GM12878 (cell line): Measurements from ENCODE around the gene ST3GAL5. TPM values are rescaled to one million over a fixed set of nuclear protein-coding genes. Genes with fewer than 3 reads are reported as not detected.
A peak's percentile ranks its signal among the peaks of the same experiment; 100 is the strongest.

Source experiments
- ATAC-seq: fragments of 200-7000 bp; cut with Tn5 transposase; 3 replicates; pipeline ENCODE4 v1.9.1; 2020; ENCODE audit warnings: mild to moderate bottlenecking, moderate library complexity
- Bru-seq: library from RNA; stranded (reverse); fragments of 400-500 nt; gene quantifications from one replicate; lab custom pipeline; 2021; lab: Mats Ljungman, UMichigan
- BruChase-seq, 2 experiments: library from RNA; stranded (reverse); fragments of 400-500 nt; gene quantifications; one replicate each; lab custom pipeline; 2021; lab: Mats Ljungman, UMichigan
- BruUV-seq: library from RNA; stranded (reverse); fragments of 400-500 nt; replicated peaks from 2 replicates; lab custom pipeline; 2021; lab: Mats Ljungman, UMichigan
- CTCF ChIA-PET: fragments of 300-600 bp; sonication (Branson Sonifier 250); formaldehyde crosslinking; extraction: SDS; loops from one replicate; lab custom pipeline; 2021; ENCODE audit warnings: inconsistent platforms; lab: Yijun Ruan, JAX
- POLR2A ChIA-PET: fragments of 350-600 bp; formaldehyde crosslinking; extraction: SDS; loops from one replicate; lab custom pipeline; 2021; ENCODE audit warnings: inconsistent platforms; lab: Charles Lee
- RAD21 ChIA-PET: fragments of 300-600 bp; sonication (Branson Sonifier 250); formaldehyde crosslinking; loops from one replicate; lab custom pipeline; 2023; ENCODE audit warnings: antibody characterized with exemption; ENCODE audit not compliant: unreplicated experiment; lab: Charles Lee
- SMC1A ChIA-PET: fragments of 300-600 bp; sonication (Branson Sonifier 250); formaldehyde crosslinking; loops from one replicate; lab custom pipeline; 2023; ENCODE audit not compliant: unreplicated experiment, uncharacterized antibody; lab: Charles Lee
- DNase-seq: peaks from one replicate; pipeline ENCODE4 v3.0.0-alpha.2; 2011; ENCODE audit warnings: low read depth, low spot score
- FAIRE-seq: peaks from 3 replicates; lab custom pipeline; 2011; peaks lifted over from hg19 to GRCh38; lab: Jason Lieb, UNC
- H2AFZ ChIP-seq: 2 replicates; pipeline ENCODE4 v1.6.0; 2011; ENCODE audit warnings: low read depth, low read length, control low read depth; ENCODE audit not compliant: control insufficient read depth
- H3K27ac ChIP-seq: 2 replicates; pipeline ENCODE4 v1.5.1; 2011; ENCODE audit warnings: control low read depth; ENCODE audit not compliant: control insufficient read depth, insufficient read depth
- H3K27me3 ChIP-seq, 2 experiments: replicated peaks in 1 of 2; 2 replicates each; pipeline versions ENCODE4 v1.6.0 to v1.6.1; 2011; ENCODE audit warnings: low read length in 1 of 2; ENCODE audit not compliant: control insufficient read depth in 2 of 2, insufficient read depth in 2 of 2
- H3K36me3 ChIP-seq, 2 experiments: 2 replicates each; pipeline ENCODE4 v1.5.1; 2011; ENCODE audit warnings: low read length in 1 of 2; ENCODE audit not compliant: control insufficient read depth in 2 of 2, insufficient read depth in 2 of 2
- H3K4me1 ChIP-seq: 2 replicates; pipeline ENCODE4 v1.6.1; 2011; ENCODE audit warnings: mild to moderate bottlenecking, low read length, moderate library complexity, mixed read lengths; ENCODE audit not compliant: control insufficient read depth, insufficient read depth
- H3K4me2 ChIP-seq: 2 replicates; pipeline ENCODE4 v1.6.0; 2011; ENCODE audit warnings: control low read depth; ENCODE audit not compliant: control insufficient read depth, insufficient read depth
- H3K4me3 ChIP-seq: fragments of 200-600 bp; sonication (generic); 2 replicates; pipeline ENCODE4 v1.5.1; 2016
- H3K79me2 ChIP-seq: 2 replicates; pipeline ENCODE4 v1.6.0; 2011; ENCODE audit warnings: low read length; ENCODE audit not compliant: control insufficient read depth, insufficient read depth
- H3K9ac ChIP-seq: 2 replicates; pipeline ENCODE4 v1.8.0; 2011; ENCODE audit warnings: low read length, control low read depth, mixed read lengths; ENCODE audit not compliant: control insufficient read depth, insufficient read depth
- H3K9me3 ChIP-seq: replicated peaks from 3 replicates; pipeline ENCODE4 v1.5.1; 2011; ENCODE audit warnings: mild to moderate bottlenecking, low read length; ENCODE audit not compliant: control insufficient read depth, insufficient read depth
- H4K20me1 ChIP-seq: 2 replicates; pipeline ENCODE4 v1.6.0; 2011; ENCODE audit not compliant: control insufficient read depth, insufficient read depth
- ATF2 ChIP-seq: IDR thresholded peaks from 2 replicates; pipeline ENCODE4 v1.6.1; 2012; ENCODE audit warnings: low read length, inconsistent platforms
- JUNB ChIP-seq: IDR thresholded peaks from 2 replicates; pipeline ENCODE4 v1.6.1; 2016; ENCODE audit warnings: antibody characterized with exemption, mild to moderate bottlenecking
- PBX3 ChIP-seq: IDR thresholded peaks from 2 replicates; pipeline ENCODE4 v1.6.1; 2011; ENCODE audit warnings: mild to moderate bottlenecking, low read depth, low read length, moderate library complexity; ENCODE audit not compliant: insufficient replicate concordance
- SKIL ChIP-seq: fragments of 450-650 bp; IDR thresholded peaks from 2 replicates; pipeline ENCODE4 v1.6.1; 2017; ENCODE audit warnings: mild to moderate bottlenecking, low read depth, inconsistent platforms; ENCODE audit not compliant: poor library complexity, severe bottlenecking
- YBX1 ChIP-seq: fragments of 450-650 bp; IDR thresholded peaks from 2 replicates; pipeline ENCODE4 v1.6.1; 2016; ENCODE audit warnings: antibody characterized with exemption
- ZBTB11 ChIP-seq: fragments of 450-650 bp; formaldehyde crosslinking; IDR thresholded peaks from 2 replicates; pipeline ENCODE4 v1.5.0; 2022; ENCODE audit warnings: mild to moderate bottlenecking, missing genetic modification characterization
- WGBS: methylation state at CpG from one replicate; pipeline ENCODE4 v1.1.6; 2016; ENCODE audit warnings: low lambda C conversion rate; ENCODE audit not compliant: insufficient replicate concordance, insufficient coverage; ENCODE audit errors: missing lambda C conversion rate; 5-methylcytosine and 5-hydroxymethylcytosine counted together
- in situ Hi-C: fragments of 300-500 bp; cut with MboI; formaldehyde crosslinking; loops from 9 replicates; pipeline ENCODE4 v1.14.3; 2018; ENCODE audit warnings: mixed read lengths
- intact Hi-C: fragments of 100-400 bp; cut with micrococcal nuclease; formaldehyde crosslinking; loops from one replicate; pipeline ENCODE4 v1.14.2; 2022; ENCODE audit not compliant: unreplicated experiment
- long read RNA-seq, 2 experiments: library from polyadenylated mRNA; unstranded; transcript quantifications; one replicate each; pipeline ENCODE4 v2.0.0, GENCODE V29; 2019 to 2020
- polyA minus RNA-seq, 3 experiments: library from RNA; depleted of rRNA, polyadenylated mRNA; stranded (reverse); fragments of >200 nt; gene quantifications; 2 replicates each; pipeline ENCODE4 v1.2.3, GENCODE V29; 2011
- polyA plus RNA-seq, 11 experiments: library from polyadenylated mRNA; depleted of rRNA in 4 of 11; unstranded in 6 of 11; stranded (reverse) in 5 of 11; fragments of >200 nt; fragmentation: Nextera tagmentation in 4 of 11; fragmentation: Illumina TruSeq in 1 of 11; extraction: Ambion mirVana in 4 of 11; extraction: Trizol in 1 of 11; gene quantifications; 1 replicate in 1 of 11; 2 replicates in 10 of 11; pipeline versions ENCODE4 v1.2.1 to v1.2.3, GENCODE V29; 2011 to 2016; ENCODE audit warnings: inconsistent platforms in 2 of 11, missing spikeins in 2 of 11, low read depth in 1 of 11
- total RNA-seq, 4 experiments: library from RNA; depleted of rRNA in 3 of 4; stranded (reverse); fragments of >200 nt in 3 of 4; fragmentation: Illumina TruSeq in 1 of 4; extraction: Trizol in 1 of 4; gene quantifications; 2 replicates each; pipeline versions ENCODE4 v1.2.1 to v1.2.3, GENCODE V29; 2013 to 2021

ST3GAL5 gene
- total RNA-seq (2013; cell fraction: nucleolus; rRNA removed), result 208 and 222 TPM in 2 replicates
- 11.0 and 12.0 TPM in 2 replicates for total RNA-seq (2014; rRNA removed)
- total RNA-seq (2014; rRNA removed; fragmentation: Illumina TruSeq; extraction: Trizol), result 10.7 and 12.0 TPM in 2 replicates
- total RNA-seq (2021), result 9.7 and 11.4 TPM in 2 replicates
- polyA plus RNA-seq (2011; ENCODE audit: low read depth), result 3.8 TPM
- 60.9 and 76.3 TPM in 2 replicates for polyA plus RNA-seq (2011; rRNA removed)
- polyA plus RNA-seq (2011; cell fraction: cytosol; rRNA removed), result 31.9 and 36.9 TPM in 2 replicates
- 55.5 and 60.3 TPM in 2 replicates for polyA plus RNA-seq (2011; cell fraction: nucleus; rRNA removed)
- 4.4 and 5.5 TPM in 2 replicates for polyA plus RNA-seq (2012)
- polyA plus RNA-seq (2014; fragmentation: Illumina TruSeq; extraction: Trizol), result 11.3 and 13.5 TPM in 2 replicates
- 1 to 10 TPM; 5.6 to 7.5 TPM for polyA plus RNA-seq (2014; fragmentation: Nextera tagmentation; extraction: Ambion mirVana)
- polyA plus RNA-seq (2014; rRNA removed), result 8.4 and 9.6 TPM in 2 replicates
- polyA plus RNA-seq (2016; fragmentation: Nextera tagmentation; extraction: Ambion mirVana), result 1 to 10 TPM; 5.2 to 6.3 TPM
- polyA minus RNA-seq (2011; rRNA and poly(A)+ RNA removed), result 62.2 and 83.2 TPM in 2 replicates
- polyA minus RNA-seq (2011; cell fraction: cytosol; rRNA and poly(A)+ RNA removed), result 13.5 and 18.3 TPM in 2 replicates
- polyA minus RNA-seq (2011; cell fraction: nucleus; rRNA and poly(A)+ RNA removed), result 42.6 and 63.8 TPM in 2 replicates
- Bru-seq, nascent RNA, result percentile 78 among the genes with signal in this experiment
- percentile 72 among the genes with signal in this experiment for BruChase-seq, experiment 1, labeled RNA remaining after a 6-hour chase
- percentile 71 among the genes with signal in this experiment for BruChase-seq, experiment 2, labeled RNA remaining after a 2-hour chase
- long read RNA-seq, experiment 1, full-length matches to known transcripts, result 7 of 8 reads
- long read RNA-seq, experiment 1, partial matches to known transcripts, result 1 of 8 reads
- long read RNA-seq, experiment 1, other reads (novel, unspliced or antisense), result 0 of 8 reads
- long read RNA-seq, experiment 2, full-length matches to known transcripts, result 39 of 57 reads
- long read RNA-seq, experiment 2, partial matches to known transcripts, result 9 of 57 reads
- long read RNA-seq, experiment 2, other reads (novel, unspliced or antisense), result 9 of 57 reads

GRCh38 chr2:85888684-85889626 lies at the start of gene ST3GAL5:
TSS of gene ST3GAL5 (minus strand) at chr2:85888990. CDS start at chr2:85888905, 85 bp downstream.
- H3K79me2 ChIP-seq, result no peaks in the 10 kb centered on the region; the same call in 1 of the 2 replicates
- intact Hi-C loops, result loop anchor here (1.0 to 5.0 kb wide), 6 partner anchors 36 to 192 kb away; no protein-coding TSS in a partner anchor
- DNase-seq (peak; percentile 51), ATAC-seq (peak; percentile 87), FAIRE-seq (peak; percentile 83)
- peak within 1 kb of the TSS; percentile 71 for H2AFZ ChIP-seq
- H3K27me3 ChIP-seq, result no peaks in the 10 kb centered on the region; a peak in 1 of 4 replicates
- ChIA-PET CTCF (interaction anchor here (0.6 to 16.3 kb wide), 42 partner anchors 11 to 262 kb away, joined by 3 to 251 read pairs (median 4); partner anchors contain the start of genes POLR1A and PTCD3), POLR2A (interaction anchor here (0.6 to 6.5 kb wide), 15 partner anchors 10 to 191 kb away, joined by 3 to 70 read pairs (median 5); no protein-coding TSS in a partner anchor), SMC1A (interaction anchor here (0.5 to 11.8 kb wide), 28 partner anchors 10 to 217 kb away, joined by 3 to 248 read pairs (median 10); partner anchors contain the start of genes POLR1A and PTCD3), RAD21 (interaction anchor here (0.6 to 10.0 kb wide), 26 partner anchors 11 to 470 kb away, joined by 3 to 259 read pairs (median 5); partner anchors contain the start of genes POLR1A and PTCD3)
- H3K4me2 ChIP-seq, result peak within 1 kb of the TSS; percentile 96
- H4K20me1 ChIP-seq, result no peaks in the 10 kb centered on the region
- under 1% methylated on average over 69 of the region's 94 CpGs for WGBS
- in situ Hi-C loops, result loop anchor here (5.0 kb wide), 1 partner anchor 62 kb away; no protein-coding TSS in a partner anchor
- peak within 1 kb of the TSS; percentile 63 for H3K9ac ChIP-seq
- peak within 1 kb of the TSS; percentile 4; the same call in 1 of the 2 replicates for H3K27ac ChIP-seq
- no peaks in the 10 kb centered on the region for H3K36me3 ChIP-seq
- H3K4me1 ChIP-seq, result peaks cover 13% of the 10 kb centered on the region; the same call in 1 of the 2 replicates
- H3K9me3 ChIP-seq, result no peaks in the 10 kb centered on the region; the same call in 2 of the 3 replicates
- no TSS peak for BruUV-seq
- peak within 1 kb of the TSS; percentile 65 for H3K4me3 ChIP-seq
- no peak for TF ChIP-seq SKIL
- TF ChIP-seq PBX3, result peak; percentile 70
- no peak for TF ChIP-seq ZBTB11 (CRISPR knock-in tag)
- TF ChIP-seq ATF2, result peak; percentile 63
- TF ChIP-seq YBX1, result no peak
- 0 out of 2 replicates have a peak, but pooled peaks have one; percentile 6 for TF ChIP-seq JUNB
